ENCODE measurements around the gene LEMD3.

The LEMD3 gene

GRCh38 chr12:65252515-65252914, 83.1 kb downstream of the LEMD3 start:
- no peak for TF ChIP-seq CTCF (IDR thresholded peaks at IDR 0.05; ENCODE audit: borderline replicate concordance, extremely low read depth, low read length, poor library complexity, severe bottlenecking)
- no peak for TF ChIP-seq EZH2 (IDR thresholded peaks at IDR 0.05; ENCODE audit: borderline replicate concordance, low read depth, low read length, severe bottlenecking)
- ATAC-seq (ENCODE audit: insufficient read depth, low read depth), result no peak
- Histone ChIP-seq H3K9me3 (ENCODE audit: insufficient read depth, low read length, severe bottlenecking) (no peaks in the 10 kb centered on the region), H3K27me3 (ENCODE audit: insufficient read depth, low read length, poor library complexity) (no peaks in the 10 kb centered on the region), H3K4me3 (ENCODE audit: low read depth in 1 of 2, low read length in 2 of 2) (no peak overlapping the region), H3K9ac (ENCODE audit: low read depth, low read length) (no peak overlapping the region), H3K27ac (ENCODE audit: low read length) (no peak overlapping the region), H3K4me2 (ENCODE audit: insufficient read depth, low read length) (no peak overlapping the region), H2AFZ (ENCODE audit: low read depth, low read length) (no peak overlapping the region), H3K36me3 (ENCODE audit: insufficient read depth, low read length) (peaks cover 2% of the 10 kb centered on the region; the same call in 1 of the 2 replicates), H3K4me1 (ENCODE audit: insufficient read depth, low read length) (no peaks in the 10 kb centered on the region), H3K79me2 (ENCODE audit: insufficient read depth, low read length) (no peaks in the 10 kb centered on the region), H4K20me1 (ENCODE audit: insufficient read depth, low read length) (no peaks in the 10 kb centered on the region)
- DNase-seq, result no peak

- Histone ChIP-seq H3K4me2 (ENCODE audit: insufficient read depth, low read length) (no peak overlapping the region), H3K4me3 (ENCODE audit: low read depth in 1 of 2, low read length in 2 of 2) (no peak overlapping the region), H3K79me2 (ENCODE audit: insufficient read depth, low read length) (no peaks in the 10 kb centered on the region), H3K9ac (ENCODE audit: low read depth, low read length) (no peak overlapping the region), H3K27ac (ENCODE audit: low read length) (no peak overlapping the region), H4K20me1 (ENCODE audit: insufficient read depth, low read length) (no peaks in the 10 kb centered on the region), H3K36me3 (ENCODE audit: insufficient read depth, low read length) (no peaks in the 10 kb centered on the region), H3K9me3 (ENCODE audit: insufficient read depth, low read length, severe bottlenecking) (no peaks in the 10 kb centered on the region), H3K4me1 (ENCODE audit: insufficient read depth, low read length) (no peaks in the 10 kb centered on the region), H2AFZ (ENCODE audit: low read depth, low read length) (no peak overlapping the region), H3K27me3 (ENCODE audit: insufficient read depth, low read length, poor library complexity) (no peaks in the 10 kb centered on the region)
- TF ChIP-seq EZH2 (IDR thresholded peaks at IDR 0.05; ENCODE audit: borderline replicate concordance, low read depth, low read length, severe bottlenecking) (no peak), CTCF (IDR thresholded peaks at IDR 0.05; ENCODE audit: borderline replicate concordance, extremely low read depth, low read length, poor library complexity, severe bottlenecking) (no peak)
- DNase-seq (no peak), ATAC-seq (ENCODE audit: insufficient read depth, low read depth) (no peak)
Observed at GRCh38 chr12:65257986-65258385, 88.6 kb downstream of the LEMD3 start.

GRCh38 chr12:65259501-65259900, 90.1 kb downstream of the LEMD3 start:
- H3K4me3 ChIP-seq (ENCODE audit: low read depth in 1 of 2, low read length in 2 of 2), result no peak overlapping the region
- no peak overlapping the region for H3K27ac ChIP-seq (ENCODE audit: low read length)
- no peak overlapping the region for H3K4me2 ChIP-seq (ENCODE audit: insufficient read depth, low read length)
- H4K20me1 ChIP-seq (ENCODE audit: insufficient read depth, low read length), result no peaks in the 10 kb centered on the region
- H3K27me3 ChIP-seq (ENCODE audit: insufficient read depth, low read length, poor library complexity), result no peaks in the 10 kb centered on the region
- no peaks in the 10 kb centered on the region for H3K9me3 ChIP-seq (ENCODE audit: insufficient read depth, low read length, severe bottlenecking)
- no peak for TF ChIP-seq CTCF (IDR thresholded peaks at IDR 0.05; ENCODE audit: borderline replicate concordance, extremely low read depth, low read length, poor library complexity, severe bottlenecking)
- TF ChIP-seq EZH2 (IDR thresholded peaks at IDR 0.05; ENCODE audit: borderline replicate concordance, low read depth, low read length, severe bottlenecking), result no peak
- ATAC-seq (ENCODE audit: insufficient read depth, low read depth) (no peak), DNase-seq (no peak)
- H3K36me3 ChIP-seq (ENCODE audit: insufficient read depth, low read length), result no peaks in the 10 kb centered on the region
- H2AFZ ChIP-seq (ENCODE audit: low read depth, low read length), result no peak overlapping the region
- H3K4me1 ChIP-seq (ENCODE audit: insufficient read depth, low read length), result no peaks in the 10 kb centered on the region
- H3K79me2 ChIP-seq (ENCODE audit: insufficient read depth, low read length), result no peaks in the 10 kb centered on the region
- no peak overlapping the region for H3K9ac ChIP-seq (ENCODE audit: low read depth, low read length)

- H3K9me3 ChIP-seq (ENCODE audit: insufficient read depth, low read length, severe bottlenecking), result no peaks in the 10 kb centered on the region
- H3K4me3 ChIP-seq (ENCODE audit: low read depth in 1 of 2, low read length in 2 of 2), result no peak overlapping the region
- H3K4me2 ChIP-seq (ENCODE audit: insufficient read depth, low read length), result no peak overlapping the region
- no peaks in the 10 kb centered on the region for H3K27me3 ChIP-seq (ENCODE audit: insufficient read depth, low read length, poor library complexity)
- TF ChIP-seq CTCF (IDR thresholded peaks at IDR 0.05; ENCODE audit: borderline replicate concordance, extremely low read depth, low read length, poor library complexity, severe bottlenecking) (no peak), EZH2 (IDR thresholded peaks at IDR 0.05; ENCODE audit: borderline replicate concordance, low read depth, low read length, severe bottlenecking) (no peak)
- DNase-seq (no peak), ATAC-seq (ENCODE audit: insufficient read depth, low read depth) (no peak)
- no peaks in the 10 kb centered on the region for H4K20me1 ChIP-seq (ENCODE audit: insufficient read depth, low read length)
- H3K36me3 ChIP-seq (ENCODE audit: insufficient read depth, low read length), result no peaks in the 10 kb centered on the region
- no peaks in the 10 kb centered on the region for H3K79me2 ChIP-seq (ENCODE audit: insufficient read depth, low read length)
- no peaks in the 10 kb centered on the region for H3K4me1 ChIP-seq (ENCODE audit: insufficient read depth, low read length)
- no peak overlapping the region for H3K27ac ChIP-seq (ENCODE audit: low read length)
- no peak overlapping the region for H2AFZ ChIP-seq (ENCODE audit: low read depth, low read length)
- no peak overlapping the region for H3K9ac ChIP-seq (ENCODE audit: low read depth, low read length)
Observed at GRCh38 chr12:65263777-65264176, 94.4 kb downstream of the LEMD3 start.

Measured in DND-41 (cell line).